GM20000 (cell line): Measurements from ENCODE around the gene PLA2R1.
A peak's percentile ranks its signal among the peaks of the same experiment; 100 is the strongest.

ENCODE experiments used
- DNase-seq: peaks from one replicate; pipeline ENCODE4 v3.0.0; 2012; ENCODE audit warnings: low spot score
- CTCF ChIP-seq: IDR thresholded peaks from 2 replicates; pipeline ENCODE4 v1.5.1; 2012; ENCODE audit warnings: mild to moderate bottlenecking, control low read depth; ENCODE audit errors: extremely low read depth, missing control alignments

Gene PLA2R1

GRCh38 chr2:159912580-159912979 is 149.8 kb downstream of the PLA2R1 start:
- no peak for TF ChIP-seq CTCF
- no peak for DNase-seq

- no peak for TF ChIP-seq CTCF
- DNase-seq = no peak
These were observed 151.5 kb downstream of the PLA2R1 start for GRCh38 chr2:159910951-159911350.

GRCh38 chr2:159908623-159909022 is 153.8 kb downstream of the PLA2R1 start:
- no peak for TF ChIP-seq CTCF
- DNase-seq = no peak

GRCh38 chr2:159907909-159908308 is 154.5 kb downstream of the PLA2R1 start:
- DNase-seq = no peak
- no peak for TF ChIP-seq CTCF

- DNase-seq = no peak
- TF ChIP-seq CTCF = no peak
These were observed 156.3 kb downstream of the PLA2R1 start for GRCh38 chr2:159905926-159906714.

- TF ChIP-seq CTCF = no peak
- DNase-seq = no peak
These were observed 157.5 kb downstream of the PLA2R1 start for GRCh38 chr2:159904959-159905305.

- no peak for TF ChIP-seq CTCF
- peak; percentile 91 for DNase-seq
These were observed 158.1 kb downstream of the PLA2R1 start, which contains the start of gene LY75 for GRCh38 chr2:159904127-159904958. Gene LY75 (minus strand): TSS chr2:159904756.
